Tibial nerve (tissue), 4 donors: ENCODE measurements around the gene KCNV2.

Source experiments
- CTCF ChIP-seq, 5 experiments: fragments of 200-600 bp in 3 of 5; fragments of 450-650 bp in 2 of 5; sonication (generic) in 3 of 5; IDR thresholded peaks; one replicate each; pipeline ENCODE4 v1.5.1; 2016 to 2019; ENCODE audit warnings: antibody characterized with exemption in 5 of 5, mild to moderate bottlenecking in 3 of 5, moderate library complexity in 2 of 5
- EP300 ChIP-seq, 2 donors: sonication (generic); formaldehyde crosslinking; IDR thresholded peaks; one replicate each; pipeline ENCODE4 v1.6.1; 2017; ENCODE audit warnings: antibody characterized with exemption in 2 of 2, mild to moderate bottlenecking in 1 of 2
- POLR2A ChIP-seq, 2 donors: fragments of 450-650 bp; IDR thresholded peaks; one replicate each; pipeline ENCODE4 v1.6.1; 2017; ENCODE audit warnings: antibody characterized with exemption in 2 of 2, mild to moderate bottlenecking in 2 of 2, moderate library complexity in 2 of 2

- TF ChIP-seq EP300 (IDR thresholded peaks at IDR 0.05) (no peak), CTCF (IDR thresholded peaks at IDR 0.05) (no peak), POLR2A (IDR thresholded peaks at IDR 0.05) (no peak)
Measured at GRCh38 chr9:2758898-2759510, 41.7 kb downstream of the KCNV2 start.
